ENCODE measurements around the gene DCDC1. TPM values are rescaled to one million over a fixed set of nuclear protein-coding genes. Genes with fewer than 3 reads are reported as not detected.

DCDC1 gene
- total RNA-seq, 1 donor from 2014 or later: 0.44 TPM

DNA sequence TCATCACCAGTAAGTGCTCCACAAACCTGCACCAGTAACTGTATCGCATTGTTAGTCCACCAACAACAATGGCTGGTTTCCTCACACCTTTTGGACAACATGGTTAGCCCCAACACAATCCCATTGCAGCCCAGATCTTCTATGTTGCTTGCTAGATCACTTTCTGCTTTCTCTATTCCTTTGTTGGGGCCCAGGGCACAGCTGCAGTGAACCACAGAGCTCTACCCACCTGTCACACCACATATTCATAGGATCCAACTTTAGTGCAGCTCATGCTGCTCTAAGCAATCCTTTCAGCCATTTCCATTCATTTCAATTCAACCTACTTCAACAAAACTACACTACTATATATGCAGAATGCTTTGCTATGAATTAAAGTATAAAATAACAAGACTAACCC is 364.3 kb downstream of the DCDC1 start:
- no peaks in the 10 kb centered on the region for H3K27me3 Mint-ChIP-seq (ENCODE audit: unreplicated experiment)
- no peaks in the 10 kb centered on the region for H3K36me3 Mint-ChIP-seq (ENCODE audit: low read depth, unreplicated experiment)
- no peak overlapping the region for H3K4me3 Mint-ChIP-seq (ENCODE audit: unreplicated experiment)
- no peak for TF ChIP-seq CTCF (IDR thresholded peaks at IDR 0.05; ENCODE audit: unreplicated experiment)
- DNase-seq (ENCODE audit: low spot score): no peak
- H3K9me3 Mint-ChIP-seq (ENCODE audit: unreplicated experiment): no peaks in the 10 kb centered on the region
- H3K4me1 Mint-ChIP-seq (ENCODE audit: unreplicated experiment): peaks cover 5% of the 10 kb centered on the region
- no peak overlapping the region for H3K27ac Mint-ChIP-seq (ENCODE audit: unreplicated experiment)

DNA sequence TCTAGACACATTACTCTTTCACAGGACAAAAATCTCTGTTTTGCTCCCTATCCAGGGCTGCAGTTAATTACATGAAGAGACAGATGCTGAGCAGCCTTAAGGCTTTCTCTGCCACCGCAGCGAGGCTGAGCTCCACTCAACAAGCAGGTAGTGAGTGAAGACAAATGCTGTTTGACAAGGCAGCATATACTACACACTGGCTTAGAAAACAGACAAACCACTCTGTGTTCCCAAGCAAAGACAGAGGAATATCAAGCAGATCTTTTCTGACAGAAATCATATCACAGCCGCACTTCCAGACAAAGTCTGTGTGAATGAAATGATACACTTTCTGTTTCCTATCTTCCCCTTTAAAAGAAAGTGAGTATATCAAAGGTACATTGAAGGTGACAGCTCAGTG is 368.1 kb downstream of the DCDC1 start:
- H3K27me3 Mint-ChIP-seq (ENCODE audit: unreplicated experiment): no peaks in the 10 kb centered on the region
- H3K4me3 Mint-ChIP-seq (ENCODE audit: unreplicated experiment): no peak overlapping the region
- no peaks in the 10 kb centered on the region for H3K9me3 Mint-ChIP-seq (ENCODE audit: unreplicated experiment)
- no peak for TF ChIP-seq CTCF (IDR thresholded peaks at IDR 0.05; ENCODE audit: unreplicated experiment)
- no peak overlapping the region for H3K27ac Mint-ChIP-seq (ENCODE audit: unreplicated experiment)
- H3K36me3 Mint-ChIP-seq (ENCODE audit: low read depth, unreplicated experiment): no peaks in the 10 kb centered on the region
- no peak for DNase-seq (ENCODE audit: low spot score)
- peaks cover 5% of the 10 kb centered on the region for H3K4me1 Mint-ChIP-seq (ENCODE audit: unreplicated experiment)

DNA sequence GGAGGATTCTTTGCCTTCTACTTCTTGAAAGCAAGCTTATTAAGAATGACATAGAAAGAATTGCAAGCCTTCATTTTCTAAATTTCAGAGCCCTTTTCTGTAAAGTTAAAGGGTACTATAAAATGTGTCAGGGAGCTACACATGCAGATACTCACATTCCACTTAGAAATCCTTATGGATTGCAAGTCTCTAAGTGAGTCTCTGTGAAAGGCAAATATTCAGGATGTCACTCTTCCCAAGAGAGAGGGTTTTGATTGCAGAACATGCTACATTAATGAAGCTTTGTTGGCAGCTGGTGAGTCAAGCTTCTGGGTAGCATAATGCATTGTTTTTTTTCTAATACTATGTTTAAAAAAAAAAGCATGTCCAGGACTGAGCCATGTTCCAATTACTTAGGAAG is 369.2 kb downstream of the DCDC1 start:
- H3K9me3 Mint-ChIP-seq (ENCODE audit: unreplicated experiment): no peaks in the 10 kb centered on the region
- no peak overlapping the region for H3K4me3 Mint-ChIP-seq (ENCODE audit: unreplicated experiment)
- no peaks in the 10 kb centered on the region for H3K36me3 Mint-ChIP-seq (ENCODE audit: low read depth, unreplicated experiment)
- H3K4me1 Mint-ChIP-seq (ENCODE audit: unreplicated experiment): no peaks in the 10 kb centered on the region
- DNase-seq (ENCODE audit: low spot score): no peak
- no peak for TF ChIP-seq CTCF (IDR thresholded peaks at IDR 0.05; ENCODE audit: unreplicated experiment)
- H3K27ac Mint-ChIP-seq (ENCODE audit: unreplicated experiment): no peak overlapping the region
- H3K27me3 Mint-ChIP-seq (ENCODE audit: unreplicated experiment): no peaks in the 10 kb centered on the region

GRCh38 chr11:30992513-30992849 is 377.1 kb downstream of the DCDC1 start:
- DNase-seq (ENCODE audit: low spot score): no peak
- H3K36me3 Mint-ChIP-seq (ENCODE audit: low read depth, unreplicated experiment): no peaks in the 10 kb centered on the region
- H3K27me3 Mint-ChIP-seq (ENCODE audit: unreplicated experiment): no peaks in the 10 kb centered on the region
- no peak overlapping the region for H3K4me3 Mint-ChIP-seq (ENCODE audit: unreplicated experiment)
- no peaks in the 10 kb centered on the region for H3K9me3 Mint-ChIP-seq (ENCODE audit: unreplicated experiment)
- no peak for TF ChIP-seq CTCF (IDR thresholded peaks at IDR 0.05; ENCODE audit: unreplicated experiment)
- no peak overlapping the region for H3K27ac Mint-ChIP-seq (ENCODE audit: unreplicated experiment)
- no peaks in the 10 kb centered on the region for H3K4me1 Mint-ChIP-seq (ENCODE audit: unreplicated experiment)

DNA sequence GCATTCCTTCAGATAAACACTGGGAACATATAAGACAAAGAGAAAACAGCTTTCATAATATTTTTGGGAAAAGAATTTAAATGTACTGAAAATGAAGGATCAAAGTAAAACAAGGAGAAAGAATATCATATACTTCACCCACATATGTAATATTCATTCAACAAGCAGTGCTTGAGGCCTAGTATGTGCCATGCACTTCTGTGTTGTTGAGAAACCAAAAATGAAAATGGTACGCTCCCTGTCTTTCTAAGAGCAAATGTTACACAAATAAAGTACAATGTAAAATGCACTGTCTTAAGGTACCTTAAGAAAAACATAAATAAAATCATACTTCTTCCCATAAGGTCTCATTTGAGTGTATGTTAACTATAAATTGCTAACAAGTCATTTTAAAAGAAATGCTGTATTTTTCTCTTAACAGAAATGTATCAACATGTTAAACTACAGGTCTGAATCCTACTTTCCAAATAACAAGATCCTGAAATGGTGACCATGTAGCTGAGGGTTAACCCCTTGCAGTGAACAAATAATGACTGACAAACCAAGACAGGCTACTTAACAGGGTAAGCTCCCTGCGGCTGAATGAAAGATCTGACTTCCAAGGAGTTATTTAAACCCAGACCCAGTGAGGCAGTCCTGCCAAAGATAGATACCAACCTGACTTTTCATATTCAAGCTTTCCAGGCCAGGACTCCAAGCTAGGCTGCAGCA is 377.6 kb downstream of the DCDC1 start:
- Mint-ChIP-seq H3K4me1 (ENCODE audit: unreplicated experiment) (no peaks in the 10 kb centered on the region), H3K4me3 (ENCODE audit: unreplicated experiment) (no peak overlapping the region), H3K27me3 (ENCODE audit: unreplicated experiment) (no peaks in the 10 kb centered on the region), H3K36me3 (ENCODE audit: low read depth, unreplicated experiment) (no peaks in the 10 kb centered on the region), H3K27ac (ENCODE audit: unreplicated experiment) (no peak overlapping the region), H3K9me3 (ENCODE audit: unreplicated experiment) (no peaks in the 10 kb centered on the region)
- no peak for DNase-seq (ENCODE audit: low spot score)
- no peak for TF ChIP-seq CTCF (IDR thresholded peaks at IDR 0.05; ENCODE audit: unreplicated experiment)
